PC-3 (cell line): ENCODE results near the gene PIGN. TPM values are rescaled to one million over a fixed set of nuclear protein-coding genes. Genes with fewer than 3 reads are reported as not detected.

Experiments
- ATAC-seq: fragments of 200-7000 bp; cut with Tn5 transposase; 2 replicates; pipeline ENCODE4 v1.9.1; 2020; ENCODE audit warnings: mild to moderate bottlenecking, moderate library complexity
- BruUV-seq: library from RNA; stranded (reverse); fragments of 400-500 nt; replicated peaks from 2 replicates; lab custom pipeline; 2021; lab: Mats Ljungman, UMichigan
- CTCF ChIA-PET: fragments of 300-600 bp; sonication (Branson Sonifier 250); formaldehyde crosslinking; loops from one replicate; lab custom pipeline; 2022; ENCODE audit warnings: antibody characterized with exemption; lab: Charles Lee
- POLR2A ChIA-PET: fragments of 300-600 bp; sonication (Branson Sonifier 250); formaldehyde crosslinking; loops from one replicate; lab custom pipeline; 2022; ENCODE audit warnings: antibody characterized with exemption; ENCODE audit not compliant: unreplicated experiment; lab: Charles Lee
- DNase-seq: peaks from one replicate; pipeline ENCODE4 v3.0.0-alpha.2; 2015
- H2AFZ ChIP-seq: fragments of 300-600 bp; sonication (generic); 2 replicates; pipeline ENCODE4 v1.6.0; 2016; ENCODE audit warnings: antibody characterized with exemption, low read length
- H3F3A ChIP-seq: fragments of 300-600 bp; sonication (generic); one replicate; pipeline ENCODE4 v1.6.0; 2017; ENCODE audit warnings: antibody characterized with exemption, low read length, control low read depth, mild to moderate bottlenecking; ENCODE audit not compliant: unreplicated experiment
- H3K27ac ChIP-seq: fragments of 300-600 bp; sonication (generic); 2 replicates; pipeline ENCODE4 v1.5.1; 2016; ENCODE audit warnings: mild to moderate bottlenecking, low read length
- H3K27me3 ChIP-seq: fragments of 300-600 bp; sonication (generic); 2 replicates; pipeline ENCODE4 v1.6.1; 2016; ENCODE audit warnings: low read length, mixed read lengths
- H3K36me3 ChIP-seq: fragments of 300-600 bp; sonication (generic); 2 replicates; pipeline ENCODE4 v1.6.1; 2016; ENCODE audit warnings: low read depth, mixed run types, low read length, mixed read lengths
- H3K4me1 ChIP-seq: fragments of 300-600 bp; sonication (generic); 2 replicates; pipeline ENCODE4 v1.5.1; 2016; ENCODE audit warnings: low read length; ENCODE audit not compliant: insufficient read depth
- H3K4me2 ChIP-seq: fragments of 300-600 bp; sonication (generic); 2 replicates; pipeline ENCODE4 v1.6.0; 2016; ENCODE audit warnings: low read length
- H3K4me3 ChIP-seq: fragments of 300-600 bp; sonication (generic); 2 replicates; pipeline ENCODE4 v1.5.1; 2016; ENCODE audit warnings: mild to moderate bottlenecking, low read length, mixed read lengths
- H3K79me2 ChIP-seq: fragments of 300-600 bp; sonication (generic); 2 replicates; pipeline ENCODE4 v1.6.1; 2017; ENCODE audit warnings: low read length, mixed read lengths
- H3K9ac ChIP-seq: fragments of 300-600 bp; sonication (generic); 2 replicates; pipeline ENCODE4 v1.6.0; 2016; ENCODE audit warnings: mild to moderate bottlenecking, low read length
- H3K9me2 ChIP-seq: fragments of 300-600 bp; sonication (generic); replicated peaks from 2 replicates; pipeline ENCODE4 v1.6.1; 2016; ENCODE audit warnings: mixed run types, low read length, mixed read lengths
- H3K9me3 ChIP-seq: fragments of 300-600 bp; sonication (generic); 2 replicates; pipeline ENCODE4 v1.6.1; 2016; ENCODE audit warnings: low read length, mixed read lengths
- H4K20me1 ChIP-seq: fragments of 300-600 bp; sonication (generic); 2 replicates; pipeline ENCODE4 v1.6.1; 2016; ENCODE audit warnings: low read length, mixed read lengths
- EZH2 ChIP-seq: fragments of 300-600 bp; sonication (generic); IDR thresholded peaks from one replicate; pipeline ENCODE4 v1.6.1; 2017; ENCODE audit warnings: antibody characterized with exemption, mild to moderate bottlenecking, low read length; ENCODE audit not compliant: unreplicated experiment
- EZH2phosphoT487 ChIP-seq: fragments of 300-600 bp; sonication (generic); IDR thresholded peaks from 2 replicates; pipeline ENCODE4 v1.6.1; 2018; ENCODE audit warnings: mild to moderate bottlenecking, antibody characterized with exemption, low read length, borderline replicate concordance
- intact Hi-C: fragments of 100-400 bp; cut with micrococcal nuclease; formaldehyde crosslinking; loops from 2 replicates; pipeline ENCODE4 v1.9.0; 2023
- total RNA-seq: library from RNA; depleted of rRNA; stranded (reverse); fragments of >200 nt; gene quantifications from 2 replicates; pipeline ENCODE4 v1.2.3, GENCODE V29; 2014
- TF ChIP-seq, protein P1 (sequence below): fragments of 300-600 bp; sonication (generic); conservative IDR thresholded peaks from 2 replicates; pipeline ENCODE4 v1.5.1; 2017; ENCODE audit warnings: antibody characterized with exemption, low read depth, mild to moderate bottlenecking, low read length

Gene PIGN
- total RNA-seq, 1 experiment from 2014 or later, result 22.7 TPM

- TF ChIP-seq EZH2phosphoT487 (no peak), EZH2 (no peak)
- TF ChIP-seq, protein P1, sequence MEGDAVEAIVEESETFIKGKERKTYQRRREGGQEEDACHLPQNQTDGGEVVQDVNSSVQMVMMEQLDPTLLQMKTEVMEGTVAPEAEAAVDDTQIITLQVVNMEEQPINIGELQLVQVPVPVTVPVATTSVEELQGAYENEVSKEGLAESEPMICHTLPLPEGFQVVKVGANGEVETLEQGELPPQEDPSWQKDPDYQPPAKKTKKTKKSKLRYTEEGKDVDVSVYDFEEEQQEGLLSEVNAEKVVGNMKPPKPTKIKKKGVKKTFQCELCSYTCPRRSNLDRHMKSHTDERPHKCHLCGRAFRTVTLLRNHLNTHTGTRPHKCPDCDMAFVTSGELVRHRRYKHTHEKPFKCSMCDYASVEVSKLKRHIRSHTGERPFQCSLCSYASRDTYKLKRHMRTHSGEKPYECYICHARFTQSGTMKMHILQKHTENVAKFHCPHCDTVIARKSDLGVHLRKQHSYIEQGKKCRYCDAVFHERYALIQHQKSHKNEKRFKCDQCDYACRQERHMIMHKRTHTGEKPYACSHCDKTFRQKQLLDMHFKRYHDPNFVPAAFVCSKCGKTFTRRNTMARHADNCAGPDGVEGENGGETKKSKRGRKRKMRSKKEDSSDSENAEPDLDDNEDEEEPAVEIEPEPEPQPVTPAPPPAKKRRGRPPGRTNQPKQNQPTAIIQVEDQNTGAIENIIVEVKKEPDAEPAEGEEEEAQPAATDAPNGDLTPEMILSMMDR, result no peak
- H2AFZ ChIP-seq, result no peak overlapping the region
- no peaks in the 10 kb centered on the region for H3K79me2 ChIP-seq
- no peak overlapping the region for H3K4me2 ChIP-seq
- POLR2A ChIA-PET, result no interaction called here
- H3K9me3 ChIP-seq, result no peaks in the 10 kb centered on the region
- H4K20me1 ChIP-seq, result no peaks in the 10 kb centered on the region
- no peaks in the 10 kb centered on the region for H3K27me3 ChIP-seq
- no peak overlapping the region for H3K27ac ChIP-seq
- DNase-seq (no peak), ATAC-seq (no peak)
- no TSS peak for BruUV-seq
- intact Hi-C loops, result no loop called here
- no peaks in the 10 kb centered on the region for H3K9me2 ChIP-seq
- H3K36me3 ChIP-seq, result no peaks in the 10 kb centered on the region
- no peaks in the 10 kb centered on the region for H3F3A ChIP-seq
- peaks cover 5% of the 10 kb centered on the region; the same call in 1 of the 2 replicates for H3K4me1 ChIP-seq
- no peak overlapping the region for H3K4me3 ChIP-seq
- no peak overlapping the region for H3K9ac ChIP-seq
- CTCF ChIA-PET, result no interaction called here
Measured at GRCh38 chr18:62073461-62074281, 113.2 kb downstream of the PIGN start.

- Histone ChIP-seq H3K27ac (no peak overlapping the region), H3F3A (no peaks in the 10 kb centered on the region), H3K27me3 (no peaks in the 10 kb centered on the region), H3K36me3 (no peaks in the 10 kb centered on the region), H3K4me3 (no peak overlapping the region), H3K9ac (no peak overlapping the region), H2AFZ (no peak overlapping the region), H3K9me2 (no peaks in the 10 kb centered on the region), H3K4me1 (peaks cover 5% of the 10 kb centered on the region; the same call in 1 of the 2 replicates), H3K4me2 (no peak overlapping the region), H4K20me1 (no peaks in the 10 kb centered on the region), H3K79me2 (no peaks in the 10 kb centered on the region), H3K9me3 (no peaks in the 10 kb centered on the region)
- ChIA-PET POLR2A (interaction anchor here (0.6 kb wide), 2 partner anchors 18 to 691 kb away, joined by 3 to 4 read pairs; no protein-coding TSS in a partner anchor), CTCF (no interaction called here)
- BruUV-seq, result no TSS peak
- TF ChIP-seq EZH2phosphoT487, result no peak
- TF ChIP-seq, protein P1, result no peak
- TF ChIP-seq EZH2, result no peak
- intact Hi-C loops, result no loop called here
- ATAC-seq, result no peak
- DNase-seq, result no peak
Measured at GRCh38 chr18:62072370-62072769, 114.5 kb downstream of the PIGN start.

GRCh38 chr18:62071071-62071470, 115.8 kb downstream of the PIGN start:
- H3K4me1 ChIP-seq, result no peaks in the 10 kb centered on the region
- no peaks in the 10 kb centered on the region for H3K27me3 ChIP-seq
- no peaks in the 10 kb centered on the region for H3K79me2 ChIP-seq
- no peak overlapping the region for H3K27ac ChIP-seq
- H3K36me3 ChIP-seq, result no peaks in the 10 kb centered on the region
- no TSS peak for BruUV-seq
- TF ChIP-seq, protein P1, result no peak
- TF ChIP-seq EZH2, result no peak
- ATAC-seq, result no peak
- no peaks in the 10 kb centered on the region for H3K9me2 ChIP-seq
- H4K20me1 ChIP-seq, result no peaks in the 10 kb centered on the region
- H3K9me3 ChIP-seq, result no peaks in the 10 kb centered on the region
- POLR2A ChIA-PET, result no interaction called here
- DNase-seq, result no peak
- H3K4me3 ChIP-seq, result no peak overlapping the region
- CTCF ChIA-PET, result no interaction called here
- intact Hi-C loops, result no loop called here
- H3K4me2 ChIP-seq, result no peak overlapping the region
- no peak overlapping the region for H2AFZ ChIP-seq
- H3K9ac ChIP-seq, result no peak overlapping the region
- no peaks in the 10 kb centered on the region for H3F3A ChIP-seq
